SK-N-SH treated with all-trans-retinoic acid at 6 μM for 48 hours (cell line): ENCODE data around the gene RAB25.

Source experiments
- ARNTL ChIP-seq: fragments of 450-650 bp; formaldehyde crosslinking; IDR thresholded peaks from 2 replicates; pipeline ENCODE4 v1.5.0; 2020; ENCODE audit warnings: low read depth, mild to moderate bottlenecking, moderate library complexity, borderline replicate concordance
- OSR1 ChIP-seq: fragments of 250-450 bp; sonication (Bioruptor Pico); IDR thresholded peaks from 2 replicates; pipeline ENCODE4 v1.8.0; 2022; ENCODE audit warnings: moderate library complexity, mild to moderate bottlenecking, inconsistent platforms
- RARB ChIP-seq: fragments of 250-450 bp; sonication (Bioruptor Pico); IDR thresholded peaks from 2 replicates; pipeline ENCODE4 v1.8.0; 2021; ENCODE audit warnings: mild to moderate bottlenecking, moderate library complexity
- SNAI2 ChIP-seq: fragments of 250-450 bp; sonication (Bioruptor Pico); IDR thresholded peaks from 2 replicates; pipeline ENCODE4 v1.5.0; 2020; ENCODE audit warnings: mild to moderate bottlenecking, moderate library complexity
- ZFP30 ChIP-seq: fragments of 450-650 bp; formaldehyde crosslinking; IDR thresholded peaks from 2 replicates; pipeline ENCODE4 v1.5.0; 2022; ENCODE audit warnings: mild to moderate bottlenecking, moderate library complexity
- ZNF8 ChIP-seq: fragments of 450-650 bp; formaldehyde crosslinking; IDR thresholded peaks from 2 replicates; pipeline ENCODE4 v1.5.0; 2020; ENCODE audit warnings: mild to moderate bottlenecking, moderate library complexity
- TF ChIP-seq, protein P1 (sequence below): fragments of 250-450 bp; sonication (Bioruptor Pico); IDR thresholded peaks from 2 replicates; pipeline ENCODE4 v1.8.0; 2020; ENCODE audit warnings: mild to moderate bottlenecking, moderate library complexity, borderline replicate concordance
- TF ChIP-seq, protein P2 (sequence below): fragments of 250-450 bp; sonication (Bioruptor Pico); IDR thresholded peaks from 2 replicates; pipeline ENCODE4 v1.5.1; 2020; ENCODE audit warnings: low read depth, mild to moderate bottlenecking, moderate library complexity

DNA sequence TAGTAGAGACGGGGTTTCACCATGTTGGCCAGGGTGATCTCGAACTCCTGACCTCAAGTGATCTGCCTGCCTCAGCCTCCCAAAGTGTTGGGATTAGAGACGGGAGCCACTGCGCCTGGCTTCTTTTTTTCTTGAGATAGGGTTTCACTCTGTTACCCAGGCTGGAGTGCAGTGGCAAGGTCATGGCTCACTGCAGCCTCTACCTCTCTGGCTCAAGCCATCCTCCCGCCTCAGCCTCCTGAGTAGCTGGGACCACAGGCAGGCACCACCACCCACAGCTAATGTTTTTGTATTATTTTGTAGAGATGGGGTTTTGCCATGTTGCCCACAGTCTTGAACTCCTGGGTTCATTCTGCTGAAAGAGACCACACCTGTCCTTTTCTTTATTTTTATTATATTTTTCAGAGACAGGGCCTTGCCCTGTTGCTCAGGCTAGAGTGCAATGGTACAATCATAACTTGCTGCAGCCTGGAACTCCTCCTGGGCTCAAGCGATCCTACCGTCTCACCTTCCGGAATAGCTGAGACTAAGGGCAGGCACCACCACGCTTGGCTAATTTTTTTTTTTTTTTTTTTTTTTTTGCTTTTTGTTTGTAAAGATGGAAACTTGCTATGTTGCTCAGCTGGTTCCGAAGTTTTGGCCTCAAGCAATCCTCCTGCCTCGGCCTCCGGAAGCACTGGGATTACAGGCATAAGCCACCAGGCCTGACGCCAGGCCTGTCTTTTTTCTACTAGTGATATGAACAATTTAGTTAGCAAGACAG is 56.6 kb downstream of the RAB25 start:
- TF ChIP-seq ARNTL (CRISPR knock-in tag) (no peak), RARB (no peak), SNAI2 (CRISPR knock-in tag) (no peak), ZFP30 (no peak), OSR1 (CRISPR knock-in tag) (no peak), ZNF8 (CRISPR knock-in tag) (no peak)
- TF ChIP-seq, protein P1, sequence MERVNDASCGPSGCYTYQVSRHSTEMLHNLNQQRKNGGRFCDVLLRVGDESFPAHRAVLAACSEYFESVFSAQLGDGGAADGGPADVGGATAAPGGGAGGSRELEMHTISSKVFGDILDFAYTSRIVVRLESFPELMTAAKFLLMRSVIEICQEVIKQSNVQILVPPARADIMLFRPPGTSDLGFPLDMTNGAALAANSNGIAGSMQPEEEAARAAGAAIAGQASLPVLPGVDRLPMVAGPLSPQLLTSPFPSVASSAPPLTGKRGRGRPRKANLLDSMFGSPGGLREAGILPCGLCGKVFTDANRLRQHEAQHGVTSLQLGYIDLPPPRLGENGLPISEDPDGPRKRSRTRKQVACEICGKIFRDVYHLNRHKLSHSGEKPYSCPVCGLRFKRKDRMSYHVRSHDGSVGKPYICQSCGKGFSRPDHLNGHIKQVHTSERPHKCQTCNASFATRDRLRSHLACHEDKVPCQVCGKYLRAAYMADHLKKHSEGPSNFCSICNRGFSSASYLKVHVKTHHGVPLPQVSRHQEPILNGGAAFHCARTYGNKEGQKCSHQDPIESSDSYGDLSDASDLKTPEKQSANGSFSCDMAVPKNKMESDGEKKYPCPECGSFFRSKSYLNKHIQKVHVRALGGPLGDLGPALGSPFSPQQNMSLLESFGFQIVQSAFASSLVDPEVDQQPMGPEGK (CRISPR knock-in tag), result no peak
- TF ChIP-seq, protein P2, sequence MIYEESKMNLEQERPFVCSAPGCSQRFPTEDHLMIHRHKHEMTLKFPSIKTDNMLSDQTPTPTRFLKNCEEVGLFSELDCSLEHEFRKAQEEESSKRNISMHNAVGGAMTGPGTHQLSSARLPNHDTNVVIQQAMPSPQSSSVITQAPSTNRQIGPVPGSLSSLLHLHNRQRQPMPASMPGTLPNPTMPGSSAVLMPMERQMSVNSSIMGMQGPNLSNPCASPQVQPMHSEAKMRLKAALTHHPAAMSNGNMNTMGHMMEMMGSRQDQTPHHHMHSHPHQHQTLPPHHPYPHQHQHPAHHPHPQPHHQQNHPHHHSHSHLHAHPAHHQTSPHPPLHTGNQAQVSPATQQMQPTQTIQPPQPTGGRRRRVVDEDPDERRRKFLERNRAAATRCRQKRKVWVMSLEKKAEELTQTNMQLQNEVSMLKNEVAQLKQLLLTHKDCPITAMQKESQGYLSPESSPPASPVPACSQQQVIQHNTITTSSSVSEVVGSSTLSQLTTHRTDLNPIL (CRISPR knock-in tag), result no peak
